GM12873 (cell line): ENCODE data around the gene CDH13.

ENCODE experiments used
- CTCF ChIP-seq: IDR thresholded peaks from 2 replicates; pipeline ENCODE4 v1.5.1; 2012; ENCODE audit warnings: low read depth, mild to moderate bottlenecking, moderate library complexity, low read length, control low read depth; ENCODE audit not compliant: insufficient read depth; ENCODE audit errors: missing control alignments

CDH13 gene

DNA sequence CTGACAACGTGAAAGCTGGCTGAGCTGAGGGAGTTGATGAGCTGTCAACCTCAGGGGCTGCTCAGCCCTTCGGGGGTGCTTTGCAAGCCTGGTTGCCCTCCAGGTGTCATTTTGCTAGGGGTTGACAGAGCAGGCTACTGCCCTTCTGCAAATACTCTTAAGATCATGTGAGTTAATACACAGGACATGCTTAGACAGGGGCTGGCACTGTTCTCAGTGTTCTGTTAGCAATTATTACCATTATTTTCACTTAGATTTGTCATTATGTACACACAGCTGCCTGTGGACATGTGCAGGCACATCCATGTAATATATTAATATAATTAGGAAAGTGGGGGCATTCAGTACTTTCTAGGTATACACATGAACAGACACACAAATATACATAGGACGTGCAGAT lies 626.8 kb downstream of the CDH13 start:
- TF ChIP-seq CTCF = no peak

- TF ChIP-seq CTCF = no peak
Measured at GRCh38 chr16:83258366-83258928, 631.7 kb downstream of the CDH13 start.

- no peak for TF ChIP-seq CTCF
Measured at GRCh38 chr16:83266848-83267553, 640.2 kb downstream of the CDH13 start.

DNA sequence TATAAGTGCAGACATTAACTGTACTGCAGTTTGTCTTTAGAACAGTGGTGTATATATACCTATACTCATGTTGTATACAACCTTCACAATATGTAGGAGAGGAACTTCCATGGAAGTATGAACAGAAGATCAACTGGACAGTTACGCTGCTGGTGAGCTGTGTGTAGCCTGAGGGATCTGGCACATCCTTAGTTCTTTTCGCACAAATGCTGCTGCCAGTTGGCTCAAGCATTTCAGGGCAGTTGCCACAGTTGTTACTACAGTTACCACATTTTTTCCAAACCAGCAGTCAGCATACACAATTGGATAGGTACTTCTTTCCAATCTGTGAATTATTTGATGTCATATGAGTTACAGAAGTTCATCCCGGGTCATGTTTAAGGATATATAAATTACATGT lies 641.4 kb downstream of the CDH13 start:
- TF ChIP-seq CTCF = no peak

DNA sequence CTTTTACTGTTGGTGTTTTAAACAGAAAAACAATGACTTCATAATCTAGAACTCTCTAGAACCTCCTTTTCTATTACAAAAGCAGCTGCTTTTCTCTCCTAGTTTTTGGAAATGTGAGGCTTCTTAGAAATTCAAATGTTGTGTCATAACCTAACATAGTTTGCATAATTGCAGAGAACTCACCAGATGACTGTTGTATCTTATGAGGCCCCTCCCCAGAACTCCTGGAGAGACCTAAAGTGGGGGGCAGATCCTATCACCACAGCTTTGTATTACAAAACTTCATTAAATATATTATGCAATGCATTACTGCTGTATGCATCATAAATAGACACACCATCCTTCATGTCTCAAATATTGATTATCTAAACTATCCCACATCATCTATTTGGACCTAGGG lies 642.3 kb downstream of the CDH13 start:
- TF ChIP-seq CTCF = no peak

- TF ChIP-seq CTCF = no peak
Measured at GRCh38 chr16:83269541-83269940, 642.8 kb downstream of the CDH13 start.

DNA sequence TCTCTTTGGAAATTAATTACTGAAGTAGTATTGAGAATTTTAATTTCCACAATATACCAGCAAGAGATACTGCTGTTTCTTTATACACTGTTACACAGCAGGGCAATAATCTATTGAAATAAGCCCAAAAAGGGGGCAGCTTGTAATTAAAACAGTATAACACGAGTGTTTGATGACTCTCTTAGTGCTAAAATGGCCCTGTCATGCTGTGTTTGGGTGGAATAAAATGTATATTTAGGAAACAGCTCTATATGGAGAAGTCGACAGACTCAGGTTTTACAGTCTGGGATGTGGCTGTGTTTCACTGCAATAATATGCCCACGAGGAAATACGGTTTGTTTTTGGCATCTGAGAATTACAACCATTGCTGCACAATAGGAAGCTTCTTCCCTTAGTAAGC lies 643.3 kb downstream of the CDH13 start:
- no peak for TF ChIP-seq CTCF
